Spleen (tissue), 7 donors: Measurements from ENCODE around the gene DNAH11.

ENCODE experiments used
- POLR2AphosphoS5 ChIP-seq, 3 donors: sonication (generic); formaldehyde crosslinking; IDR thresholded peaks; one replicate each; pipeline ENCODE4 v1.5.1; 2017; ENCODE audit warnings: antibody characterized with exemption in 3 of 3
- TF ChIP-seq, protein P1 (sequence below), 11 experiments: fragments of 200-600 bp in 7 of 11; fragments of 450-650 bp in 4 of 11; sonication (generic) in 4 of 11; IDR thresholded peaks in 8 of 11; conservative IDR thresholded peaks in 3 of 11; 1 replicate in 7 of 11; 2 replicates in 4 of 11; pipeline versions ENCODE4 v1.4.0 to v1.8.0; 2016 to 2021; ENCODE audit warnings: antibody characterized with exemption in 11 of 11, inconsistent platforms in 4 of 11, mild to moderate bottlenecking in 1 of 11
- donor health status: DM: no; HTN: no; CAD: no; lungs with moderate emphysema.
- donor health status: DM: no; HTN: no; CAD: no.
- donor health status: DM: no; HTN: no; CAD: no.

DNA sequence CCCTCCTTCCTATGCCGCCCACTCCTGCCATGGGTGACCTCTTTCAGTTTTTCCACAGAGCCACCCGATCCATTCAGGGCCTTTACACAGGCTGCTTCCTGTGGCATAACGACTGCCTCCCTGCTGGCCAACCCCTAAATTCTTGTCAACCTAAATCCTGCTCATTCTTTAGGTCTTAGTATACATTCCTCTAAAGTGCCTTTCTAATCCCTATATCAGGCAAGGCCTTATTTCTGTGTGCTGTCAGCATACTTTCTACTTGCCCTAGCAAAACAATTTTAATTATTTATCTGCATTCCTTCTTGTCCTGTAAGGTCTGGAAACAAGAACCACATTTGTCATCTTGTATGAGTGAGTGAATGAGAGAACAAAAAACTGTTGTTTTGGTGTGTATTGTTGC lies 132.4 kb downstream of the DNAH11 start:
- TF ChIP-seq, protein P1, sequence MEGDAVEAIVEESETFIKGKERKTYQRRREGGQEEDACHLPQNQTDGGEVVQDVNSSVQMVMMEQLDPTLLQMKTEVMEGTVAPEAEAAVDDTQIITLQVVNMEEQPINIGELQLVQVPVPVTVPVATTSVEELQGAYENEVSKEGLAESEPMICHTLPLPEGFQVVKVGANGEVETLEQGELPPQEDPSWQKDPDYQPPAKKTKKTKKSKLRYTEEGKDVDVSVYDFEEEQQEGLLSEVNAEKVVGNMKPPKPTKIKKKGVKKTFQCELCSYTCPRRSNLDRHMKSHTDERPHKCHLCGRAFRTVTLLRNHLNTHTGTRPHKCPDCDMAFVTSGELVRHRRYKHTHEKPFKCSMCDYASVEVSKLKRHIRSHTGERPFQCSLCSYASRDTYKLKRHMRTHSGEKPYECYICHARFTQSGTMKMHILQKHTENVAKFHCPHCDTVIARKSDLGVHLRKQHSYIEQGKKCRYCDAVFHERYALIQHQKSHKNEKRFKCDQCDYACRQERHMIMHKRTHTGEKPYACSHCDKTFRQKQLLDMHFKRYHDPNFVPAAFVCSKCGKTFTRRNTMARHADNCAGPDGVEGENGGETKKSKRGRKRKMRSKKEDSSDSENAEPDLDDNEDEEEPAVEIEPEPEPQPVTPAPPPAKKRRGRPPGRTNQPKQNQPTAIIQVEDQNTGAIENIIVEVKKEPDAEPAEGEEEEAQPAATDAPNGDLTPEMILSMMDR (IDR thresholded peaks at IDR 0.05 in 8 of 11, conservative IDR thresholded peaks at IDR 0.05 in 3 of 11): no peak
- TF ChIP-seq POLR2AphosphoS5 (IDR thresholded peaks at IDR 0.05): no peak
